HTR-8/SVneo (cell line): Measurements from ENCODE around the gene MTMR8.
"Not testable (repeated sequence)": the region's sequence is repeated elsewhere in the genome, so short reads cannot be mapped to it uniquely, and the experiment has no call there.

Experiments
- DNase-seq: peaks from one replicate; pipeline ENCODE4 v3.0.0; 2011; ENCODE audit warnings: low spot score, mixed read lengths; ENCODE audit not compliant: insufficient read length
- FAIRE-seq: peaks from 2 replicates; lab custom pipeline; 2011; peaks lifted over from hg19 to GRCh38; lab: Jason Lieb, UNC

MTMR8 gene

DNA sequence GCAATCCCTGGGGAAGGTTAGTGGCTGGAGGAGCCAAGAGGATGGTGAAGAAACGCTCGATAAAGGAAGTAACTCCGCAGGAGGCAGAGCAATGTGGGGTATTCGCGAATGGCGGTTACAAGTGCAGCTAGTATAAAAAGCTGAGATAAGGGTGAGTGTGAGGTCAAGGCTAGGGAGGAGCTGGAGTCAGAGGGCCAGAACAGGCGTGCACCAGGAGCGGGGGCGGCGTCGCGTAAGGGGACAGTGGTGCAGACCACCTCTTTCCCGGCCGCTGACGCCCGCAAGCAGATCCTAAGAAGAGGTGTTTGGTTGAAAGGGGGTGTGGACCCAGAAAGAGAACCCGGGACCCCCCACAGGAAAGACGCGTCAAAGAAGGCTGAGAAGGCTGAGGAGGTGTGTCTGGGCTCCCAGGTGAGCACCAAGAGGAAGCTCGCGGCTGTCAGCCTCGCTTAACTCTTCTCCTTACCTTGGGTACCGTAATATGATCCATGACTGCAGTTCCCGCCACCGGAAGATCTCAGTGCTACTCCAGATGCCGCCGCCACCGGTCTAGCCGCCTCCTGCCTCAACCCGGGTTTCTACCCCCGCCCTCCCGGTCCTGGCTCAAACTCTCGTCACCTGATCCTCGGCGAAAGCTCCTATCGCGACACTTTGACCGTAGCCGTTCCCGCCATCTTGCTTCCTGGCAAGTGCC is at the start of gene MTMR8:
Gene MTMR8 (minus strand): TSS at position 579 of the 694 bp plus-strand sequence. CDS start 89 bp downstream, at position 490.
- FAIRE-seq: no peak
- no peak for DNase-seq

GRCh38 chrX:64439551-64439950 is 44.3 kb upstream of the MTMR8 start:
- FAIRE-seq (no peak), DNase-seq (no peak)

DNA sequence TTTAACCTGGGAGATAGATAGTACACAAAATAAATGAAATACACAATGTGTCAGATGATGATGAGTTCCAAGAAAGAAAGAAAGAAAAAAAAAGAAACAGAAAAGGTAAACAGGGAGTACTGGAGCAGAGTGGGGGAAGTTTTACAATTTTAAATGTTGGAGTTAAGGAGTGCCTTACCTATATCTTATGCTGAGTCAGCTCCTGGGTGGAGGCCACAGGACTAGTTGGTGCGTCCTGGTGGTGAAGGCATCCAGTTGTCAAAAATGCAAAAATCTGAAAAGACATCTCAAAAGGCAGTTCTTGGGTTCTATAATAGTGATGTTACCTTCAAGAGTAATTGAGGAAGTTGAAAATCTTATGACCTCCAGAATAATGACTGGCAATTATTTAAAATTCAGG is 42.4 kb upstream of the MTMR8 start:
- DNase-seq: no peak
- FAIRE-seq: no peak

GRCh38 chrX:64437218-64437617 is 42.0 kb upstream of the MTMR8 start:
- no peak for FAIRE-seq
- DNase-seq: no peak

DNA sequence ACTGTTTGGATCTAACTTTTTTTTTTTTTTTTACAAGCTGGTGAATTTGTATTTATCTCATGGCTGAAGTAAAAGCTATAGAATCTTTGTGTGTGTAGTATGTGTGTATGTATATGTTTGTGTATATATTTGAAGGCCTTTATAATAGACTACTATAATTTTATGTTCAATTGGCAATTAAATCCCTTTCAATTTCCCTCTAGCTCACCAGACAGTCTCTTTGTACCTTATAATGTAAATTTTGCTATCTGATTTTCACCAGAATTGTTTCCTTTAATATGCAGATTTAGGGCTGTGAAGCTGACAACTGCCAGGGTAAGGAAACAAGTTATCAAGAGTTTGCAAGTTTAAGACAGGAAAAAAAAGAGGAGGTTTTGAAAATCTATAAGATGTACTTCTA is 33.1 kb upstream of the MTMR8 start:
- FAIRE-seq (no peak), DNase-seq (no peak)

DNA sequence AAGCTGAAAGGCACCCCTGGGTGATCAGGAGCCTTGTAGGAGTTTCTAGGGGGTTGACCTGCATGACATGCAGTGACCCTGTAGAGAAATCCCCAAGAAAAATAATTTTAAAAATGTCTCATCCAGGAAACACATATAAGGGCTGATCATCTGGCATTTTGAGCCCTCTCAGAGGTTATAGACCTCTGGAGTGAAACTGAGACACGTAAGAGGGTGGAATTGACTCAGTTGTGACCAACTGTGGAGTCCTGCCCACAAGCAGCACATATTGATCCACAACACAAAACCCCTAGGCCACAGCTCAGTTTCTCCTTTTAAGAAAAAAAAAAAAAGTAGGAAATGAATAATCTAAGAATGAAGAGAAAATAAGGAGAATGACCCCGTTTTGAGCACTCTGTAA is 32.5 kb upstream of the MTMR8 start:
- FAIRE-seq (no peak), DNase-seq (no peak)

GRCh38 chrX:64427281-64427680 is 32.0 kb upstream of the MTMR8 start:
- FAIRE-seq (no peak), DNase-seq (no peak)

- FAIRE-seq, DNase-seq: not testable (repeated sequence)
Measured at GRCh38 chrX:64409730-64410129, 14.5 kb upstream of the MTMR8 start.

DNA sequence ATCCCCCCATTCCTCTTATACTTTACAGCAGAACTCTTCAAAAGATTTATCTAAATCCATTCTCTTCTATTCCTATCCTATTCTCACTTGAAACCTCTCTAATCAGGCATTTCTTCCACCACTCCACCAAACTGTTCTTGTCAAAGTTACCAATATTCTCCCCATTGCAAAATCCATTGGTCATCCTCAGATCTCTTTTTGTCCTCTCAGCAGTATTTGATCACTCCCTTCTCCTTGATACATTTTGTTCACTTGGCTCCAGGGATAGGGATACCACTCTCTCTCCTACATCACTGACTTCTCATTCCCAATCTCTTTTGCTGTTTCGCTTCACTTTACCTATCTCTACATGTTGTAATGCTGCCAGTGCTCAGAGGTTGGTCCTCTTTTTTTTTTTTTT is 2.8 kb upstream of the MTMR8 start:
- no peak for FAIRE-seq
- no peak for DNase-seq

DNA sequence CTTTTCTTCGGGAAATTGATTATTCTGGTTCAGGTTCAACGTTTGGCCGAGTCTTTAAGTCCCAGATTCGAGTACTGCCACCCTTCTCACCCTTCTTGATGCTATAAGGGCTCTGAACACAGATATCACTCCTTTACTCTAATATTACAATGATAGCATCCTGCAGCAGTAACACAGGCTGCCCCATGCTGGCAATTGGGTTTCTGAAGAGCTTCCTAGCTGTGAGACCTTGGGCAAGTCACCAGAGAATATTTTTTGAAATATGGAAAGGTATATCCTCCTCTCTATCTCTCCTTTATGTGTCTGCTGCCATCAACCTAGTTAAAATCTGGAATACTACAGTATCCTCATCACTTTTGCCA is 297 bp upstream of the MTMR8 start:
- FAIRE-seq (no peak), DNase-seq (no peak)

DNA sequence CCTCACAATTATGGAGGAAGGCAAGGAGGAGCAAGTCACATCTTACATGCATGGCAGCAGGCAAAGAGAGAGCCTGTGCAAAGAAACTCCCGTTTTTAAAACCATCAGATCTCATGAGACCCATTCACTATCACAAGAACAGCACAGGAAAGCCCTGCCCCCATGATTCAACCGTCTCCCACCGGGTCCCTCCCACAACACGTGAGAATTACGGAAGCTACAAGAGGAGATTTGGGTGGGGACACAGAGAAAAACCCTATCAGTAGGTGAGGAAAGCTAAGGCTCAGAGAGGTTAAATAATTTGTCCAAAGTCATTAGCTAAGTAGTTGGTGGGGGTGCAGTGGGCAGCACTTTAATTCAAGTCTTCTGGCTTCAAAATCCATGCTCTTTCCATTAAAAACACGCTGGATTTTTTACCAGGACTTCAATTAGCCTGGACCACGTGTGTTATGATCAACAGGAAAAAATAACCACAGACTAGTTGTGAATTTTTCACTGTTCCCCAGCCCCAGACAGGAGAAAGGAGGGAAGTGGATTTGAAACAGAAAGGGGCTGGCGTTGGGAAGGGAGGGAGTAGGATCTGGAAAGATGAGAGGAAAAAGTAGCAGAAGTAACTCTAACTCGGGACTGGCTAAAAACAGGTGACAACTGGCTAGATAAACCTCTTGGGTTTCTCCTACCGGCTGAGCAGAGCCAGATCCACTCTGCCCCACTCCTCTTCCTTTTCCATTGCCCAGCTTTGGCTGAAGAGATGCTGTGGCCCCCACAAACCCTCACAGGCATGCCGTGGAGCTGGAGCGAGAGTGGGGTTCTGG is 986 bp downstream of the MTMR8 start:
- DNase-seq: no peak
- FAIRE-seq: no peak

DNA sequence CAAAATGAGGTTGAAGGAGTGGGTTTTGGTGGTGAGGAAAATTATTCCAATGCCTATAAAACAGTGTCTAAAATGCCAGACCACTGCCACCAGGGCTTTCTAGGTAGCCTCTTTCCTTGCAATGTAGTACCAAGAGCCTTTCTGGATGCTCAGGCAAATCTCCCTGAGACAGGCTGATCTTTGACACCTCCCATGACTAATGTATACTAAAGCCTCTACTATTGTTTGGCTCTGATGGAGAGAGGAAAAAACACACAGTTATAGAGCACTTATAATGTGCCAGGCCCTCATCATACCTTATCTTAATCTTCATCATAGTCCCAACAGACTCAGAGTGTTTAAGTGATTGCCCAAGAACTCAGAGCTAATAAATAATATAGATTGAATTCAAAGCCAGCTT is 5.8 kb downstream of the MTMR8 start:
- DNase-seq (no peak), FAIRE-seq (no peak)

- DNase-seq, FAIRE-seq: not testable (repeated sequence)
Measured at GRCh38 chrX:64380789-64381188, 14.5 kb downstream of the MTMR8 start.

DNA sequence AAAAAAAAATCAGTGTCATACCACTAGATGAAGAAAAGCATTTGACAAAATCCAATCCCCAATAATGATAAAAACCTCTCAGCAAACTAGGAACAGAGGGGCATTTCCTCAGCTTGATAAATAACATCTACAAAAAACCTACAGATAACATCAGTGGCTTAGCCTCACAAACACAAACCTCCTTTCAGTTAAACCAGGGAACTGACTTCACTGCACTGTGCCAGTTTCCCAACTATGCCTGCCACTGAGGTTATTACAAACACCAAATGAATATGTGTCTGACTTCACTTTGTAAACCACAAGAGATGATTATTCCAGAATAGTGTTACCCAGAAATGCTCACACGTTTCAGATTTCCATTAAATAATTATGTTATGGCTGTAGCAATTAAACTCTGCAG is 15.3 kb downstream of the MTMR8 start:
- DNase-seq: no peak
- no peak for FAIRE-seq

GRCh38 chrX:64377753-64378152 is 17.5 kb downstream of the MTMR8 start:
- no peak for DNase-seq
- FAIRE-seq: no peak

DNA sequence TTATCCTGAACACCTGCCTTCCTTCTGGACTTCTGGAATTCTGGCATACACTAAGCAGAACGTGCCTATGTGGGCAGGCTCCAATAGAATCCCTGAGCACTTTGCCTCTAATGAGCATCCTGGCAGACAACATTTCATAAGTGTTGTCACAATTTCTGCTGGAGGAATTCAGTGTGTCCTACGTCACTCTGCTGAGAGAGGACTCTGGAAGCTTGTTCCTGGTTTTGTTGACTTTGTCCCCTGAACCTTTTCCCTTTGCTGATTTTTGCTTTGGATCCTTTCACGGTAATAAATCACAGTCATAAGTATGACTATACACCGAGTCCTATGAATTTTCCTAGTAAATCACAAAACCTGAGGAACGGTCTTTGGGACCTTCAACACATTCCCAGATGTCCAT is 43.2 kb downstream of the MTMR8 start:
- no peak for DNase-seq
- no peak for FAIRE-seq

GRCh38 chrX:64350521-64350920 is 44.7 kb downstream of the MTMR8 start:
- FAIRE-seq (no peak), DNase-seq (no peak)

GRCh38 chrX:64350047-64350446 is 45.2 kb downstream of the MTMR8 start:
- no peak for DNase-seq
- FAIRE-seq: no peak

DNA sequence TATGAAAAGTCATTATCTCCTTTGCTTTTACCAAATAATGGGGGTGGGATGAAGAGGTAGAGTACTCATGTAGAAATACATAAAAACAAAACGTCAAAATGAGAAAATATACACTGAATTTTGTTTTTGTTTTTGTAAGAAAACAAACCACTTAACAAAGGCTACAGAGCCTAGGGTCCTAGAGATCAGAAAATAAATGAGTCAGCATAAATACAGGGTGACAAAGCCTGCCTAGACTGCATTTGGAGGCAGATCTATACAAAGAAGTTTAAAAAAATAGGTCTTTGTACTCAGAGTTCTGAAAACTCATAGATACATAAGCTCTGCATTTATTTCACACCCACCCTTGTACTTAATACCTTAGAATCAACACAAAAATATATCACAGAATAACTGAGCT is 52.4 kb downstream of the MTMR8 start:
- no peak for FAIRE-seq

GRCh38 chrX:64338296-64338695 is 57.0 kb downstream of the MTMR8 start:
- FAIRE-seq: no peak
- no peak for DNase-seq

More for the DNA sequence above, 52.4 kb downstream of the MTMR8 start:
- DNase-seq: no peak

GRCh38 chrX:64334467-64334866 is 60.8 kb downstream of the MTMR8 start:
- FAIRE-seq: no peak
- no peak for DNase-seq

- FAIRE-seq (no peak), DNase-seq (no peak)
Measured at GRCh38 chrX:64330284-64330683, 65.0 kb downstream of the MTMR8 start.
